PC-9 (cell line): Measurements from ENCODE around the gene KIF26B.

Source experiments
- CTCF ChIP-seq: fragments of 200-600 bp; sonication (generic); conservative IDR thresholded peaks from 2 replicates; pipeline ENCODE4 v1.6.1; 2017; ENCODE audit warnings: mixed run types, antibody characterized with exemption, mild to moderate bottlenecking, moderate library complexity
- EZH2 ChIP-seq: fragments of 200-600 bp; sonication (generic); IDR thresholded peaks from 2 replicates; pipeline ENCODE4 v1.8.0; 2017; ENCODE audit warnings: antibody characterized with exemption, low read depth

- TF ChIP-seq CTCF (no peak), EZH2 (no peak)
These were observed 281.6 kb downstream of the KIF26B start for GRCh38 chr1:245436407-245436806.
